ENCODE results near the gene ATP10B.

ATP10B gene

GRCh38 chr5:160657068-160657507 is 194.9 kb downstream of the ATP10B start:
- Histone ChIP-seq H2AFZ (ENCODE audit: low read length) (no peak overlapping the region), H4K20me1 (ENCODE audit: insufficient read depth, low read length) (no peaks in the 10 kb centered on the region), H3K9me2 (ENCODE audit: low read depth, low read length) (no peaks in the 10 kb centered on the region), H3K9me3 (ENCODE audit: low read length) (no peaks in the 10 kb centered on the region), H3K36me3 (ENCODE audit: insufficient read depth, low read length) (no peaks in the 10 kb centered on the region), H3K4me1 (ENCODE audit: insufficient read depth, low read length, severe bottlenecking) (no peaks in the 10 kb centered on the region), H3K27ac (ENCODE audit: low read depth, low read length, poor library complexity, severe bottlenecking) (no peak overlapping the region), H3F3A (ENCODE audit: insufficient read depth, low read length) (no peaks in the 10 kb centered on the region), H3K9ac (ENCODE audit: low read length) (no peak overlapping the region), H3K27me3 (ENCODE audit: insufficient read depth, low read length) (no peaks in the 10 kb centered on the region), H3K4me2 (ENCODE audit: low read length) (no peak overlapping the region), H3K79me2 (ENCODE audit: insufficient read depth, low read length) (no peaks in the 10 kb centered on the region), H3K4me3 (ENCODE audit: low read depth, low read length, poor library complexity, severe bottlenecking) (no peak overlapping the region)
- TF ChIP-seq EZH2 (IDR thresholded peaks at IDR 0.05; ENCODE audit: borderline replicate concordance, low read length) (no peak), CTCF (IDR thresholded peaks at IDR 0.05; ENCODE audit: low read length) (no peak)

- Histone ChIP-seq H3K79me2 (ENCODE audit: insufficient read depth, low read length) (no peaks in the 10 kb centered on the region), H3K27ac (ENCODE audit: low read depth, low read length, poor library complexity, severe bottlenecking) (no peak overlapping the region), H2AFZ (ENCODE audit: low read length) (no peak overlapping the region), H3K27me3 (ENCODE audit: insufficient read depth, low read length) (no peaks in the 10 kb centered on the region), H4K20me1 (ENCODE audit: insufficient read depth, low read length) (no peaks in the 10 kb centered on the region), H3K4me3 (ENCODE audit: low read depth, low read length, poor library complexity, severe bottlenecking) (no peak overlapping the region), H3K9me3 (ENCODE audit: low read length) (no peaks in the 10 kb centered on the region), H3K4me1 (ENCODE audit: insufficient read depth, low read length, severe bottlenecking) (no peaks in the 10 kb centered on the region), H3K4me2 (ENCODE audit: low read length) (no peak overlapping the region), H3F3A (ENCODE audit: insufficient read depth, low read length) (no peaks in the 10 kb centered on the region), H3K9ac (ENCODE audit: low read length) (no peak overlapping the region), H3K9me2 (ENCODE audit: low read depth, low read length) (no peaks in the 10 kb centered on the region), H3K36me3 (ENCODE audit: insufficient read depth, low read length) (no peaks in the 10 kb centered on the region)
- no peak for TF ChIP-seq EZH2 (IDR thresholded peaks at IDR 0.05; ENCODE audit: borderline replicate concordance, low read length)
- TF ChIP-seq CTCF (IDR thresholded peaks at IDR 0.05; ENCODE audit: low read length), result no peak
Measured at GRCh38 chr5:160655717-160656116, 196.3 kb downstream of the ATP10B start.

GRCh38 chr5:160651692-160652645 is 200.0 kb downstream of the ATP10B start:
- no peaks in the 10 kb centered on the region for H3K9me2 ChIP-seq (ENCODE audit: low read depth, low read length)
- H3K27ac ChIP-seq (ENCODE audit: low read depth, low read length, poor library complexity, severe bottlenecking), result no peak overlapping the region
- no peak overlapping the region for H3K4me3 ChIP-seq (ENCODE audit: low read depth, low read length, poor library complexity, severe bottlenecking)
- TF ChIP-seq EZH2 (IDR thresholded peaks at IDR 0.05; ENCODE audit: borderline replicate concordance, low read length), result no peak
- no peak for TF ChIP-seq CTCF (IDR thresholded peaks at IDR 0.05; ENCODE audit: low read length)
- H3K36me3 ChIP-seq (ENCODE audit: insufficient read depth, low read length), result no peaks in the 10 kb centered on the region
- H3K9ac ChIP-seq (ENCODE audit: low read length), result no peak overlapping the region
- no peaks in the 10 kb centered on the region for H3K4me1 ChIP-seq (ENCODE audit: insufficient read depth, low read length, severe bottlenecking)
- H3K79me2 ChIP-seq (ENCODE audit: insufficient read depth, low read length), result no peaks in the 10 kb centered on the region
- H2AFZ ChIP-seq (ENCODE audit: low read length), result no peak overlapping the region
- H4K20me1 ChIP-seq (ENCODE audit: insufficient read depth, low read length), result no peaks in the 10 kb centered on the region
- no peaks in the 10 kb centered on the region for H3K27me3 ChIP-seq (ENCODE audit: insufficient read depth, low read length)
- no peaks in the 10 kb centered on the region for H3F3A ChIP-seq (ENCODE audit: insufficient read depth, low read length)
- no peak overlapping the region for H3K4me2 ChIP-seq (ENCODE audit: low read length)
- H3K9me3 ChIP-seq (ENCODE audit: low read length), result no peaks in the 10 kb centered on the region
